GM12878 (cell line): ENCODE results near the gene EBP. TPM values are rescaled to one million over a fixed set of nuclear protein-coding genes. Genes with fewer than 3 reads are reported as not detected.
"Not testable (repeated sequence)": the region's sequence is repeated elsewhere in the genome, so short reads cannot be mapped to it uniquely, and the experiment has no call there.

Experiments
- ATAC-seq: fragments of 200-7000 bp; cut with Tn5 transposase; 3 replicates; pipeline ENCODE4 v1.9.1; 2020; ENCODE audit warnings: mild to moderate bottlenecking, moderate library complexity
- BruUV-seq: library from RNA; stranded (reverse); fragments of 400-500 nt; replicated peaks from 2 replicates; lab custom pipeline; 2021; lab: Mats Ljungman, UMichigan
- CTCF ChIA-PET: fragments of 300-600 bp; sonication (Branson Sonifier 250); formaldehyde crosslinking; extraction: SDS; loops from one replicate; lab custom pipeline; 2021; ENCODE audit warnings: inconsistent platforms; lab: Yijun Ruan, JAX
- POLR2A ChIA-PET: fragments of 350-600 bp; formaldehyde crosslinking; extraction: SDS; loops from one replicate; lab custom pipeline; 2021; ENCODE audit warnings: inconsistent platforms; lab: Charles Lee
- RAD21 ChIA-PET: fragments of 300-600 bp; sonication (Branson Sonifier 250); formaldehyde crosslinking; loops from one replicate; lab custom pipeline; 2023; ENCODE audit warnings: antibody characterized with exemption; ENCODE audit not compliant: unreplicated experiment; lab: Charles Lee
- SMC1A ChIA-PET: fragments of 300-600 bp; sonication (Branson Sonifier 250); formaldehyde crosslinking; loops from one replicate; lab custom pipeline; 2023; ENCODE audit not compliant: unreplicated experiment, uncharacterized antibody; lab: Charles Lee
- DNase-seq: peaks from one replicate; pipeline ENCODE4 v3.0.0-alpha.2; 2011; ENCODE audit warnings: low read depth, low spot score
- FAIRE-seq: peaks from 3 replicates; lab custom pipeline; 2011; peaks lifted over from hg19 to GRCh38; lab: Jason Lieb, UNC
- H2AFZ ChIP-seq: 2 replicates; pipeline ENCODE4 v1.6.0; 2011; ENCODE audit warnings: low read depth, low read length, control low read depth; ENCODE audit not compliant: control insufficient read depth
- H3K27ac ChIP-seq: 2 replicates; pipeline ENCODE4 v1.5.1; 2011; ENCODE audit warnings: control low read depth; ENCODE audit not compliant: control insufficient read depth, insufficient read depth
- H3K27me3 ChIP-seq, 2 experiments: replicated peaks in 1 of 2; 2 replicates each; pipeline versions ENCODE4 v1.6.0 to v1.6.1; 2011; ENCODE audit warnings: low read length in 1 of 2; ENCODE audit not compliant: control insufficient read depth in 2 of 2, insufficient read depth in 2 of 2
- H3K36me3 ChIP-seq, 2 experiments: 2 replicates each; pipeline ENCODE4 v1.5.1; 2011; ENCODE audit warnings: low read length in 1 of 2; ENCODE audit not compliant: control insufficient read depth in 2 of 2, insufficient read depth in 2 of 2
- H3K4me1 ChIP-seq: 2 replicates; pipeline ENCODE4 v1.6.1; 2011; ENCODE audit warnings: mild to moderate bottlenecking, low read length, moderate library complexity, mixed read lengths; ENCODE audit not compliant: control insufficient read depth, insufficient read depth
- H3K4me2 ChIP-seq: 2 replicates; pipeline ENCODE4 v1.6.0; 2011; ENCODE audit warnings: control low read depth; ENCODE audit not compliant: control insufficient read depth, insufficient read depth
- H3K4me3 ChIP-seq: fragments of 200-600 bp; sonication (generic); 2 replicates; pipeline ENCODE4 v1.5.1; 2016
- H3K79me2 ChIP-seq: 2 replicates; pipeline ENCODE4 v1.6.0; 2011; ENCODE audit warnings: low read length; ENCODE audit not compliant: control insufficient read depth, insufficient read depth
- H3K9ac ChIP-seq: 2 replicates; pipeline ENCODE4 v1.8.0; 2011; ENCODE audit warnings: low read length, control low read depth, mixed read lengths; ENCODE audit not compliant: control insufficient read depth, insufficient read depth
- H3K9me3 ChIP-seq: replicated peaks from 3 replicates; pipeline ENCODE4 v1.5.1; 2011; ENCODE audit warnings: mild to moderate bottlenecking, low read length; ENCODE audit not compliant: control insufficient read depth, insufficient read depth
- H4K20me1 ChIP-seq: 2 replicates; pipeline ENCODE4 v1.6.0; 2011; ENCODE audit not compliant: control insufficient read depth, insufficient read depth
- EED ChIP-seq: sonication (generic); IDR thresholded peaks from 2 replicates; pipeline ENCODE4 v1.6.1; 2016; ENCODE audit warnings: antibody characterized with exemption, low read depth
- HCFC1 ChIP-seq: fragments of 150-350 bp; IDR thresholded peaks from 2 replicates; pipeline ENCODE4 v1.6.1; 2014; ENCODE audit warnings: low read length
- IRF4 ChIP-seq: IDR thresholded peaks from 2 replicates; pipeline ENCODE4 v1.6.1; 2011; ENCODE audit warnings: low read depth, low read length
- MEF2B ChIP-seq: fragments of 450-650 bp; IDR thresholded peaks from 2 replicates; pipeline ENCODE4 v1.6.1; 2018; ENCODE audit warnings: mild to moderate bottlenecking, moderate library complexity; ENCODE audit not compliant: partially characterized antibody, poor library complexity, severe bottlenecking
- MTA2 ChIP-seq: fragments of 450-650 bp; IDR thresholded peaks from 2 replicates; pipeline ENCODE4 v1.6.1; 2016; ENCODE audit warnings: low read depth, mild to moderate bottlenecking, moderate library complexity
- NR2C1 ChIP-seq: fragments of 450-650 bp; IDR thresholded peaks from 2 replicates; pipeline ENCODE4 v1.6.1; 2017; ENCODE audit warnings: antibody characterized with exemption, mild to moderate bottlenecking, moderate library complexity
- PKNOX1 ChIP-seq: fragments of 450-650 bp; IDR thresholded peaks from 2 replicates; pipeline ENCODE4 v1.6.1; 2016; ENCODE audit warnings: mild to moderate bottlenecking
- RUNX3 ChIP-seq: IDR thresholded peaks from 2 replicates; pipeline ENCODE4 v1.6.1; 2012; ENCODE audit warnings: low read length, inconsistent platforms
- STAT3 ChIP-seq: IDR thresholded peaks from 2 replicates; pipeline ENCODE4 v1.6.1; 2011; ENCODE audit warnings: low read depth, low read length, improper control_type of control experiment
- USF1 ChIP-seq: IDR thresholded peaks from 2 replicates; pipeline ENCODE4 v1.6.1; 2011; ENCODE audit warnings: borderline replicate concordance, low read depth, mild to moderate bottlenecking, moderate library complexity, mixed read lengths, low read length; ENCODE audit not compliant: insufficient read depth; ENCODE audit errors: extremely low read length
- WGBS: methylation state at CpG from one replicate; pipeline ENCODE4 v1.1.6; 2016; ENCODE audit warnings: low lambda C conversion rate; ENCODE audit not compliant: insufficient replicate concordance, insufficient coverage; ENCODE audit errors: missing lambda C conversion rate; 5-methylcytosine and 5-hydroxymethylcytosine counted together
- in situ Hi-C: fragments of 300-500 bp; cut with MboI; formaldehyde crosslinking; loops from 9 replicates; pipeline ENCODE4 v1.14.3; 2018; ENCODE audit warnings: mixed read lengths
- intact Hi-C: fragments of 100-400 bp; cut with micrococcal nuclease; formaldehyde crosslinking; loops from one replicate; pipeline ENCODE4 v1.14.2; 2022; ENCODE audit not compliant: unreplicated experiment
- polyA plus RNA-seq, 11 experiments: library from polyadenylated mRNA; depleted of rRNA in 4 of 11; unstranded in 6 of 11; stranded (reverse) in 5 of 11; fragments of >200 nt; fragmentation: Nextera tagmentation in 4 of 11; fragmentation: Illumina TruSeq in 1 of 11; extraction: Ambion mirVana in 4 of 11; extraction: Trizol in 1 of 11; gene quantifications; 1 replicate in 1 of 11; 2 replicates in 10 of 11; pipeline versions ENCODE4 v1.2.1 to v1.2.3, GENCODE V29; 2011 to 2016; ENCODE audit warnings: inconsistent platforms in 2 of 11, missing spikeins in 2 of 11, low read depth in 1 of 11
- total RNA-seq, 4 experiments: library from RNA; depleted of rRNA in 3 of 4; stranded (reverse); fragments of >200 nt in 3 of 4; fragmentation: Illumina TruSeq in 1 of 4; extraction: Trizol in 1 of 4; gene quantifications; 2 replicates each; pipeline versions ENCODE4 v1.2.1 to v1.2.3, GENCODE V29; 2013 to 2021
- TF ChIP-seq, protein P1 (sequence below): IDR thresholded peaks from 2 replicates; pipeline ENCODE4 v1.6.1; 2011; ENCODE audit warnings: mild to moderate bottlenecking, low read depth, low read length, moderate library complexity; ENCODE audit not compliant: insufficient replicate concordance

EBP gene
- total and polyA plus RNA-seq, 10 of the 15 experiments (the other 5 are each of a cell fraction or from before 2014, with no cell fraction given): 125 to 628 (median 180) TPM

GRCh38 chrX:48519481-48519880, 2.1 kb upstream of the EBP start:
- H4K20me1 ChIP-seq, H2AFZ ChIP-seq, H3K4me1 ChIP-seq, CTCF ChIA-PET, H3K9me3 ChIP-seq, H3K4me3 ChIP-seq, BruUV-seq, DNase-seq, intact Hi-C loops, ATAC-seq, SMC1A ChIA-PET, H3K4me2 ChIP-seq, H3K36me3 ChIP-seq, FAIRE-seq, H3K27ac ChIP-seq, H3K9ac ChIP-seq, in situ Hi-C loops, RAD21 ChIA-PET, H3K27me3 ChIP-seq: not testable (repeated sequence)
- peaks cover 19% of the 10 kb centered on the region for H3K79me2 ChIP-seq
- WGBS: 37% methylated on average over 4 of the region's 4 CpGs
- POLR2A ChIA-PET: interaction anchor here (1.3 kb wide), 1 partner anchor 10 kb away, joined by 3 read pairs; no protein-coding TSS in a partner anchor

GRCh38 chrX:48520455-48520854, 1.2 kb upstream of the EBP start:
- 48% methylated on average over 2 of the region's 2 CpGs for WGBS
- Histone ChIP-seq H3K27ac (peak overlapping the region; percentile 55), H3K4me1 (peaks cover 7% of the 10 kb centered on the region; the same call in 1 of the 2 replicates), H3K79me2 (peaks cover 19% of the 10 kb centered on the region), H3K9me3 (no peaks in the 10 kb centered on the region; the same call in 2 of the 3 replicates), H3K9ac (no peak overlapping the region), H3K4me3 (no peak overlapping the region), H4K20me1 (no peaks in the 10 kb centered on the region), H3K4me2 (no peak overlapping the region; the same call in 1 of the 2 replicates), H2AFZ (no peak overlapping the region), H3K27me3 (no peaks in the 10 kb centered on the region), H3K36me3 (no peaks in the 10 kb centered on the region; a peak in 1 of 4 replicates)
- RAD21 ChIA-PET: no interaction called here
- POLR2A ChIA-PET: interaction anchor here (0.6 to 2.4 kb wide), 3 partner anchors 9 to 33 kb away, joined by 3 to 15 read pairs (median 4); partner anchors contain the start of gene TBC1D25
- in situ Hi-C loops (no loop called here), intact Hi-C loops (loop anchor here (2.0 kb wide), 1 partner anchor 18 kb away; the partner anchor contains the start of gene TBC1D25)
- DNase-seq (no peak), FAIRE-seq (no peak), ATAC-seq (no peak)
- BruUV-seq: no TSS peak
- CTCF ChIA-PET: interaction anchor here (0.7 to 3.2 kb wide), 2 partner anchors 19 to 24 kb away, joined by 3 to 14 read pairs; partner anchors contain the start of gene TBC1D25
- SMC1A ChIA-PET: no interaction called here
- TF ChIP-seq NR2C1 (no peak), USF1 (no peak), STAT3 (no peak), HCFC1 (no peak), MEF2B (no peak), EED (no peak), RUNX3 (peak; percentile 38; the same call in 1 of the 2 replicates), MTA2 (no peak), IRF4 (no peak), PKNOX1 (peak; percentile 74)
- TF ChIP-seq, protein P1, sequence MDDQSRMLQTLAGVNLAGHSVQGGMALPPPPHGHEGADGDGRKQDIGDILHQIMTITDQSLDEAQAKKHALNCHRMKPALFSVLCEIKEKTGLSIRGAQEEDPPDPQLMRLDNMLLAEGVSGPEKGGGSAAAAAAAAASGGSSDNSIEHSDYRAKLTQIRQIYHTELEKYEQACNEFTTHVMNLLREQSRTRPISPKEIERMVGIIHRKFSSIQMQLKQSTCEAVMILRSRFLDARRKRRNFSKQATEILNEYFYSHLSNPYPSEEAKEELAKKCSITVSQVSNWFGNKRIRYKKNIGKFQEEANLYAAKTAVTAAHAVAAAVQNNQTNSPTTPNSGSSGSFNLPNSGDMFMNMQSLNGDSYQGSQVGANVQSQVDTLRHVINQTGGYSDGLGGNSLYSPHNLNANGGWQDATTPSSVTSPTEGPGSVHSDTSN: peak; percentile 17
